Activated CD4-positive, alpha-beta memory T cell treated with anti-CD3 and anti-CD28 coated beads for 36 hours (primary cell): ENCODE results near the gene NTSR2. TPM values are rescaled to one million over a fixed set of nuclear protein-coding genes. Genes with fewer than 3 reads are reported as not detected.

Experiments
- CTCF ChIA-PET: fragments of 350-600 bp; sonication (Branson Sonifier 250); formaldehyde crosslinking; loops from one replicate; lab custom pipeline; 2021; ENCODE audit warnings: antibody characterized with exemption, inconsistent platforms; lab: Charles Lee
- POLR2A ChIA-PET: fragments of 350-600 bp; sonication (Branson Sonifier 250); formaldehyde crosslinking; loops from one replicate; lab custom pipeline; 2021; ENCODE audit warnings: antibody characterized with exemption; lab: Charles Lee
- DNase-seq: peaks from one replicate; pipeline ENCODE4 v3.0.0-alpha.2; 2020
- H3K27ac Mint-ChIP-seq: one replicate; pipeline ENCODE4 v1.8.0; 2021; ENCODE audit warnings: mixed read lengths
- H3K27me3 Mint-ChIP-seq: one replicate; pipeline ENCODE4 v1.8.0; 2021; ENCODE audit warnings: mixed read lengths
- H3K36me3 Mint-ChIP-seq: one replicate; pipeline ENCODE4 v1.8.0; 2021; ENCODE audit warnings: mixed read lengths
- H3K4me1 Mint-ChIP-seq: one replicate; pipeline ENCODE4 v1.8.0; 2021; ENCODE audit warnings: low read depth, mixed read lengths
- H3K4me3 Mint-ChIP-seq: one replicate; pipeline ENCODE4 v1.8.0; 2021; ENCODE audit warnings: mild to moderate bottlenecking, mixed read lengths
- H3K9me3 Mint-ChIP-seq: one replicate; pipeline ENCODE4 v1.8.0; 2021; ENCODE audit warnings: mixed read lengths
- intact Hi-C: fragments of 100-400 bp; cut with micrococcal nuclease; formaldehyde crosslinking; loops from one replicate; pipeline ENCODE4 v1.15.1; 2023
- total RNA-seq, 2 experiments: library from RNA; stranded (reverse); gene quantifications; one replicate each; pipeline ENCODE4 v1.2.3, GENCODE V29; 2021

The NTSR2 gene
- total RNA-seq, 2 experiments from 2014 or later = not detected

GRCh38 chr2:11683476-11683875 is 13.5 kb upstream of the NTSR2 start:
- Mint-ChIP-seq H3K9me3 (no peaks in the 10 kb centered on the region), H3K4me3 (no peak overlapping the region), H3K27ac (no peak overlapping the region), H3K27me3 (peaks cover 20% of the 10 kb centered on the region), H3K36me3 (no peaks in the 10 kb centered on the region), H3K4me1 (peaks cover 9% of the 10 kb centered on the region)
- ChIA-PET CTCF (interaction anchor here (0.6 to 4.0 kb wide), 8 partner anchors 10 to 559 kb away, joined by 3 to 22 read pairs (median 4); a partner anchor contains a TSS), POLR2A (no interaction called here)
- intact Hi-C loops = loop anchor here (2.0 to 10.0 kb wide), 2 partner anchors 551 to 849 kb away; a partner anchor contains a TSS
- no peak for DNase-seq

- Mint-ChIP-seq H3K27ac (no peak overlapping the region), H3K36me3 (no peaks in the 10 kb centered on the region), H3K9me3 (no peaks in the 10 kb centered on the region), H3K27me3 (peaks cover 23% of the 10 kb centered on the region), H3K4me1 (peaks cover 5% of the 10 kb centered on the region), H3K4me3 (no peak overlapping the region)
- intact Hi-C loops = loop anchor here (1.0 to 10.0 kb wide), 4 partner anchors 98 to 848 kb away; a partner anchor contains a TSS
- ChIA-PET CTCF (interaction anchor here (0.9 to 4.0 kb wide), 5 partner anchors 9 to 133 kb away, joined by 3 to 22 read pairs (median 4); no protein-coding TSS in a partner anchor), POLR2A (no interaction called here)
- no peak for DNase-seq
Observed at GRCh38 chr2:11682590-11682915, 12.6 kb upstream of the NTSR2 start.

GRCh38 chr2:11681722-11682589 is 12.0 kb upstream of the NTSR2 start:
- ChIA-PET CTCF (interaction anchor here (0.8 to 4.0 kb wide), 9 partner anchors 11 to 134 kb away, joined by 3 to 22 read pairs (median 3); no protein-coding TSS in a partner anchor), POLR2A (no interaction called here)
- intact Hi-C loops = loop anchor here (1.0 to 10.0 kb wide), 4 partner anchors 98 to 847 kb away; a partner anchor contains a TSS
- DNase-seq = peak; percentile 77
- Mint-ChIP-seq H3K27me3 (peaks cover 26% of the 10 kb centered on the region), H3K36me3 (no peaks in the 10 kb centered on the region), H3K4me3 (no peak overlapping the region), H3K4me1 (peaks cover 5% of the 10 kb centered on the region), H3K9me3 (no peaks in the 10 kb centered on the region), H3K27ac (no peak overlapping the region)

- DNase-seq = no peak
- peaks cover 29% of the 10 kb centered on the region for H3K27me3 Mint-ChIP-seq
- intact Hi-C loops = loop anchor here (10.0 kb wide), 1 partner anchor 846 kb away; no protein-coding TSS in a partner anchor
- H3K4me1 Mint-ChIP-seq = peaks cover 5% of the 10 kb centered on the region
- H3K9me3 Mint-ChIP-seq = no peaks in the 10 kb centered on the region
- H3K27ac Mint-ChIP-seq = no peak overlapping the region
- H3K36me3 Mint-ChIP-seq = no peaks in the 10 kb centered on the region
- POLR2A ChIA-PET = no interaction called here
- CTCF ChIA-PET = interaction anchor here (0.8 to 4.0 kb wide), 13 partner anchors 10 to 135 kb away, joined by 3 to 22 read pairs (median 3); no protein-coding TSS in a partner anchor
- no peak overlapping the region for H3K4me3 Mint-ChIP-seq
Observed at GRCh38 chr2:11680901-11681721, 11.1 kb upstream of the NTSR2 start.

GRCh38 chr2:11680182-11680900 is 10.3 kb upstream of the NTSR2 start:
- ChIA-PET CTCF (interaction anchor here (0.9 to 4.0 kb wide), 9 partner anchors 9 to 104 kb away, joined by 3 to 22 read pairs (median 4); no protein-coding TSS in a partner anchor), POLR2A (no interaction called here)
- intact Hi-C loops = loop anchor here (10.0 kb wide), 1 partner anchor 846 kb away; no protein-coding TSS in a partner anchor
- Mint-ChIP-seq H3K36me3 (no peaks in the 10 kb centered on the region), H3K9me3 (no peaks in the 10 kb centered on the region), H3K27ac (no peak overlapping the region), H3K27me3 (peaks cover 27% of the 10 kb centered on the region), H3K4me3 (no peak overlapping the region), H3K4me1 (peaks cover 5% of the 10 kb centered on the region)
- no peak for DNase-seq

- DNase-seq = no peak
- Mint-ChIP-seq H3K27ac (no peak overlapping the region), H3K9me3 (no peaks in the 10 kb centered on the region), H3K27me3 (peaks cover 27% of the 10 kb centered on the region), H3K4me3 (no peak overlapping the region), H3K4me1 (peaks cover 5% of the 10 kb centered on the region), H3K36me3 (no peaks in the 10 kb centered on the region)
- ChIA-PET POLR2A (no interaction called here), CTCF (interaction anchor here (1.1 to 2.8 kb wide), 3 partner anchors 97 to 100 kb away, joined by 3 to 12 read pairs (median 4); no protein-coding TSS in a partner anchor)
- intact Hi-C loops = loop anchor here (10.0 kb wide), 1 partner anchor 845 kb away; no protein-coding TSS in a partner anchor
Observed at GRCh38 chr2:11679486-11680181, 9.6 kb upstream of the NTSR2 start.

GRCh38 chr2:11679016-11679415 is 9.0 kb upstream of the NTSR2 start:
- Mint-ChIP-seq H3K4me1 (peaks cover 5% of the 10 kb centered on the region), H3K27me3 (peaks cover 29% of the 10 kb centered on the region), H3K4me3 (no peak overlapping the region), H3K27ac (no peak overlapping the region), H3K36me3 (no peaks in the 10 kb centered on the region), H3K9me3 (no peaks in the 10 kb centered on the region)
- intact Hi-C loops = no loop called here
- ChIA-PET CTCF (interaction anchor here (1.2 kb wide), 1 partner anchor 100 kb away, joined by 3 read pairs; no protein-coding TSS in a partner anchor), POLR2A (no interaction called here)
- DNase-seq = no peak

- peaks cover 5% of the 10 kb centered on the region for H3K4me1 Mint-ChIP-seq
- H3K9me3 Mint-ChIP-seq = no peaks in the 10 kb centered on the region
- CTCF ChIA-PET = interaction anchor here (1.2 kb wide), 1 partner anchor 100 kb away, joined by 3 read pairs; no protein-coding TSS in a partner anchor
- no peak for DNase-seq
- POLR2A ChIA-PET = no interaction called here
- no peaks in the 10 kb centered on the region for H3K36me3 Mint-ChIP-seq
- intact Hi-C loops = no loop called here
- no peak overlapping the region for H3K4me3 Mint-ChIP-seq
- no peak overlapping the region for H3K27ac Mint-ChIP-seq
- peaks cover 32% of the 10 kb centered on the region for H3K27me3 Mint-ChIP-seq
Observed at GRCh38 chr2:11678306-11678960, 8.4 kb upstream of the NTSR2 start.

GRCh38 chr2:11677136-11678055 is 7.4 kb upstream of the NTSR2 start:
- DNase-seq = no peak
- Mint-ChIP-seq H3K4me1 (peaks cover 3% of the 10 kb centered on the region), H3K9me3 (no peaks in the 10 kb centered on the region), H3K36me3 (no peaks in the 10 kb centered on the region), H3K27me3 (peaks cover 34% of the 10 kb centered on the region), H3K27ac (no peak overlapping the region), H3K4me3 (no peak overlapping the region)
- intact Hi-C loops = no loop called here
- CTCF ChIA-PET = interaction anchor here (0.6 kb wide), 1 partner anchor 11 kb away, joined by 3 read pairs; no protein-coding TSS in a partner anchor
- POLR2A ChIA-PET = no interaction called here

GRCh38 chr2:11676640-11677039 is 6.6 kb upstream of the NTSR2 start:
- no peaks in the 10 kb centered on the region for H3K36me3 Mint-ChIP-seq
- no peaks in the 10 kb centered on the region for H3K9me3 Mint-ChIP-seq
- H3K4me3 Mint-ChIP-seq = no peak overlapping the region
- no peak for DNase-seq
- peaks cover 31% of the 10 kb centered on the region for H3K27me3 Mint-ChIP-seq
- no peak overlapping the region for H3K27ac Mint-ChIP-seq
- ChIA-PET POLR2A (no interaction called here), CTCF (no interaction called here)
- intact Hi-C loops = no loop called here
- H3K4me1 Mint-ChIP-seq = no peaks in the 10 kb centered on the region
